Esophagus squamous epithelium (tissue), 5 donors: ENCODE results near the gene ATXN1. TPM values are rescaled to one million over a fixed set of nuclear protein-coding genes. Genes with fewer than 3 reads are reported as not detected.

Experiments used
- DNase-seq: peaks from one replicate; lab custom pipeline; 2025; lab: John Stamatoyannopoulos, UW
- H3K27ac ChIP-seq, 4 donors: fragments of 200-600 bp; sonication (generic); one replicate each; pipeline ENCODE4 v1.5.1; 2016 to 2019; ENCODE audit warnings: mild to moderate bottlenecking in 1 of 4
- H3K27me3 ChIP-seq, 4 donors: fragments of 200-600 bp; sonication (generic); 1 replicate in 3 of 4; 2 replicates in 1 of 4; pipeline versions ENCODE4 v1.5.1 to v1.6.0; 2017 to 2021; ENCODE audit warnings: antibody characterized with exemption in 1 of 4
- H3K36me3 ChIP-seq, 3 donors: fragments of 200-600 bp; sonication (generic); one replicate each; pipeline ENCODE4 v1.5.1; 2016 to 2019
- H3K4me1 ChIP-seq, 3 donors: fragments of 200-600 bp; sonication (generic); one replicate each; pipeline ENCODE4 v1.5.1; 2017 to 2019
- H3K4me3 ChIP-seq, 4 donors: fragments of 200-600 bp; sonication (generic); 1 replicate in 3 of 4; 2 replicates in 1 of 4; pipeline ENCODE4 v1.5.1; 2016 to 2019; ENCODE audit warnings: mild to moderate bottlenecking in 2 of 4, moderate library complexity in 1 of 4
- H3K9me3 ChIP-seq, 3 donors: fragments of 200-600 bp; sonication (generic); one replicate each; pipeline ENCODE4 v1.5.1; 2016 to 2019
- POLR2A ChIP-seq, 4 donors: fragments of 450-650 bp; IDR thresholded peaks; one replicate each; pipeline ENCODE4 v1.6.1; 2017; ENCODE audit warnings: antibody characterized with exemption in 4 of 4, mild to moderate bottlenecking in 4 of 4, moderate library complexity in 3 of 4
- WGBS, 2 donors: methylation state at CpG; one replicate each; pipeline ENCODE4 v1.1.5; 2018; 5-methylcytosine and 5-hydroxymethylcytosine counted together
- intact Hi-C: fragments of 100-400 bp; cut with DNase I; formaldehyde crosslinking; loops from one replicate; pipeline ENCODE4 v1.15.0; 2022
- total RNA-seq, 4 donors: library from RNA; depleted of rRNA; stranded (reverse); fragments of >200 nt; gene quantifications; one replicate each; pipeline ENCODE4 v1.1.0, GENCODE V29; 2016
- TF ChIP-seq, protein P1 (sequence below), 6 experiments: fragments of 450-650 bp in 4 of 6; fragments of 200-600 bp in 2 of 6; sonication (generic) in 2 of 6; IDR thresholded peaks; one replicate each; pipeline ENCODE4 v1.5.1; 2016 to 2019; ENCODE audit warnings: antibody characterized with exemption in 6 of 6, mild to moderate bottlenecking in 4 of 6, moderate library complexity in 4 of 6
- donor health status: DM: yes; HTN: yes; CAD: no.

The ATXN1 gene
- total RNA-seq, 4 donors from 2014 or later: 17.5 to 50.5 (median 28.5) TPM

DNA sequence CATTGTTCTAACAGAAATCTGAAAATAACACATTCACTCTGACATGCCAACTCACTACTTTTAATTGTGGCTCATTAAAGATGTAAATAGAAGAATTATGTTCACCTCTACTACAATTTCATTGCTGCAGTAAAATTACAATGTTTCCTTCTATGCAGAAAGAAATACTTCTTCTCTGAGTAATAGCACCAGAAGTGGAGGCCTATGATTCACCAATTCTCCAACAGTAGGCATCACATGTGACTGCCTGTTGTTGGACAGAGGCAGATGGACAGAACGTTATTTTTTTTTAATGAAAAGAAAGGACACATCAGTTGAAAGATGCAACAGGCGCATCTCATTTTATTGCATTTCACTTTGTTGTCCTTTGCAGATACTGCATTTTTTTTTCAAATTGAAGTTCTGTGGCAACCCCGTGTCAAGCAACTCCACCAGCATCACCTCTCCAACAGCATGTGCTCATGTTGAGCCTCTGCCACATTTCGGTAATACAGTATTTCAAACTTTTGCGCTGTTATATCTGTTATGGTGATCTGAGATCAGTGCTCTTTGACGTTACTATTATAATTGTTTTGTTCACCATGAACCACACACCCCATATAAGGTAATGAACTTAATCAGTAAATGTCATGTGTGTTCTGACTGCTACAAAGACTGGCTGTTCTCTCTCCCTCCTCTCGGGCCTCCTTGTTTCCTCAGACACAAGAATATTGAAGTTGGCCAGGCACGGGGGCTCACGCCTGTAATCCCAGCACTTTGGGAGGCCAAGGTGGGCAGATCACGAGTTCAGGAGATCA lies 121.4 kb downstream of the ATXN1 start:
- DNase-seq: no peak
- Histone ChIP-seq H3K27ac (no peak overlapping the region), H3K9me3 (no peaks in the 10 kb centered on the region), H3K36me3 (peaks cover 0 to 33% (median 0%) of the 10 kb centered on the region in 3 donors), H3K4me1 (peaks cover 0 to 32% (median 8%) of the 10 kb centered on the region in 3 donors), H3K4me3 (no peak overlapping the region), H3K27me3 (no peaks in the 10 kb centered on the region)
- intact Hi-C loops: no loop called here
- WGBS, 2 donors: 74 to 79% methylated on average over 10 of the region's 10 CpGs
- no peak for TF ChIP-seq POLR2A (IDR thresholded peaks at IDR 0.05)
- TF ChIP-seq, protein P1, sequence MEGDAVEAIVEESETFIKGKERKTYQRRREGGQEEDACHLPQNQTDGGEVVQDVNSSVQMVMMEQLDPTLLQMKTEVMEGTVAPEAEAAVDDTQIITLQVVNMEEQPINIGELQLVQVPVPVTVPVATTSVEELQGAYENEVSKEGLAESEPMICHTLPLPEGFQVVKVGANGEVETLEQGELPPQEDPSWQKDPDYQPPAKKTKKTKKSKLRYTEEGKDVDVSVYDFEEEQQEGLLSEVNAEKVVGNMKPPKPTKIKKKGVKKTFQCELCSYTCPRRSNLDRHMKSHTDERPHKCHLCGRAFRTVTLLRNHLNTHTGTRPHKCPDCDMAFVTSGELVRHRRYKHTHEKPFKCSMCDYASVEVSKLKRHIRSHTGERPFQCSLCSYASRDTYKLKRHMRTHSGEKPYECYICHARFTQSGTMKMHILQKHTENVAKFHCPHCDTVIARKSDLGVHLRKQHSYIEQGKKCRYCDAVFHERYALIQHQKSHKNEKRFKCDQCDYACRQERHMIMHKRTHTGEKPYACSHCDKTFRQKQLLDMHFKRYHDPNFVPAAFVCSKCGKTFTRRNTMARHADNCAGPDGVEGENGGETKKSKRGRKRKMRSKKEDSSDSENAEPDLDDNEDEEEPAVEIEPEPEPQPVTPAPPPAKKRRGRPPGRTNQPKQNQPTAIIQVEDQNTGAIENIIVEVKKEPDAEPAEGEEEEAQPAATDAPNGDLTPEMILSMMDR (IDR thresholded peaks at IDR 0.05): no peak

DNA sequence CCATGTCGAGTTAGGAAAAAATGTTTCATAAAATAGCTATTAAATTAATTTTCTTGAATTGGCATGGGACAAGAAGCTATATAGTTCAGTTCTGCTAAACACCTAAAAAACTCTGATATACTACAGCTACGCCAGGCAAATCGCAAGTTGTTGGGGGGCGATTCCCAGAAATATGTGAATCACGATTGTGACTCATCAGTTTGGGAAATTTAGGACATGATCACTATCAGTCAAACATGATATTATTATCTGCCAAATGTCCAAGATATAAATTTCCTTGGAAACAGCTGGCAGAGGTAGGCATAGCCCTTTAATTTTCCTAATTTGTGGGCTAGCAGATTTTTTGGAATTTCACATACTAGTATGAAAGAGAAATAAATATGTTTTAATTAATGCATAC lies 123.6 kb downstream of the ATXN1 start:
- Histone ChIP-seq H3K4me1 (peaks cover 0 to 51% (median 10%) of the 10 kb centered on the region in 3 donors), H3K27ac (no peak overlapping the region), H3K4me3 (no peak overlapping the region), H3K9me3 (no peaks in the 10 kb centered on the region), H3K36me3 (peaks cover 0 to 22% (median 0%) of the 10 kb centered on the region in 3 donors), H3K27me3 (no peaks in the 10 kb centered on the region)
- TF ChIP-seq POLR2A (IDR thresholded peaks at IDR 0.05): no peak
- TF ChIP-seq, protein P1 (IDR thresholded peaks at IDR 0.05): no peak
- 39 to 92% methylated on average over 5 of the region's 5 CpGs for WGBS, 2 donors
- intact Hi-C loops: no loop called here
- DNase-seq: no peak

GRCh38 chr6:16635810-16636602 lies 125.3 kb downstream of the ATXN1 start:
- Histone ChIP-seq H3K4me1 (peaks cover 0 to 49% (median 10%) of the 10 kb centered on the region in 3 donors), H3K27ac (peak overlapping the region in 1 of 4 donors; percentile 44), H3K9me3 (no peaks in the 10 kb centered on the region), H3K36me3 (peaks cover 0 to 15% (median 0%) of the 10 kb centered on the region in 3 donors), H3K27me3 (no peaks in the 10 kb centered on the region), H3K4me3 (no peak overlapping the region)
- TF ChIP-seq, protein P1 (IDR thresholded peaks at IDR 0.05): no peak
- intact Hi-C loops: no loop called here
- no peak for DNase-seq
- 51 to 72% methylated on average over 13 to 14 of the region's 14 CpGs for WGBS, 2 donors

- Histone ChIP-seq H3K36me3 (peaks cover 0 to 15% (median 0%) of the 10 kb centered on the region in 3 donors), H3K4me3 (no peak overlapping the region), H3K27me3 (no peaks in the 10 kb centered on the region), H3K27ac (no peak overlapping the region), H3K4me1 (peaks cover 0 to 42% (median 8%) of the 10 kb centered on the region in 3 donors), H3K9me3 (no peaks in the 10 kb centered on the region)
- intact Hi-C loops: no loop called here
- TF ChIP-seq POLR2A (IDR thresholded peaks at IDR 0.05): no peak
- TF ChIP-seq, protein P1 (IDR thresholded peaks at IDR 0.05): no peak
- DNase-seq: no peak
- 91% methylated on average over 4 of the region's 4 CpGs for WGBS, 2 donors
These were observed 125.9 kb downstream of the ATXN1 start for GRCh38 chr6:16635291-16635809.
